ENCODE measurements around the gene CDH4.

- no peak for TF ChIP-seq CTCF (conservative IDR thresholded peaks at IDR 0.05)
- no peak for TF ChIP-seq EZH2 (IDR thresholded peaks at IDR 0.05; ENCODE audit: low read depth)
Measured at GRCh38 chr20:61532736-61533135, 280.7 kb downstream of the CDH4 start.
